IPS DF 4.7 (cell line): ENCODE data around the gene CNTNAP2.
"Not testable (repeated sequence)": the region's sequence is repeated elsewhere in the genome, so short reads cannot be mapped to it uniquely, and the experiment has no call there.

Source experiments
- DNase-seq: peaks from one replicate; pipeline ENCODE4 v3.0.0-alpha.2; 2013; ENCODE audit warnings: low spot score; ENCODE audit errors: extremely low read depth

The CNTNAP2 gene

DNA sequence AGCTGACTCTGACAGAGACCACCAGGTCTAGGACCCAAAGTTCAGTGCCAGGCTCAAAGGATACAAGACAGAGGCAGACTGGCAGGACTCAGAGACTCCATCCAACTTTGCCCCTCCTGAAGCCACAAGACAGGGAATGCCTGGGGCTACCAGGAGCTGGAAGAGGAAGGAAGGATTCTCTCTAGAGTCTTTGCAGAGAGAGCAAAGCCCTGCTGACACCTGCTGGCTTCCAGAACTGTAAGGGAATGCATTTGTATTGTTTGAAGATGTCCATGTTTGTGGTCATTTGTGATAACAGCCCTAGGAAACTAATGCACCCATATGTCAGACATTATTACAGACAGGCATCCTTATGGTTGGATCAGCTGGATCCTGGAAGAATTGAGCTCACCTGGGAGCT, 2341.7 kb downstream of the CNTNAP2 start:
- no peak for DNase-seq

DNA sequence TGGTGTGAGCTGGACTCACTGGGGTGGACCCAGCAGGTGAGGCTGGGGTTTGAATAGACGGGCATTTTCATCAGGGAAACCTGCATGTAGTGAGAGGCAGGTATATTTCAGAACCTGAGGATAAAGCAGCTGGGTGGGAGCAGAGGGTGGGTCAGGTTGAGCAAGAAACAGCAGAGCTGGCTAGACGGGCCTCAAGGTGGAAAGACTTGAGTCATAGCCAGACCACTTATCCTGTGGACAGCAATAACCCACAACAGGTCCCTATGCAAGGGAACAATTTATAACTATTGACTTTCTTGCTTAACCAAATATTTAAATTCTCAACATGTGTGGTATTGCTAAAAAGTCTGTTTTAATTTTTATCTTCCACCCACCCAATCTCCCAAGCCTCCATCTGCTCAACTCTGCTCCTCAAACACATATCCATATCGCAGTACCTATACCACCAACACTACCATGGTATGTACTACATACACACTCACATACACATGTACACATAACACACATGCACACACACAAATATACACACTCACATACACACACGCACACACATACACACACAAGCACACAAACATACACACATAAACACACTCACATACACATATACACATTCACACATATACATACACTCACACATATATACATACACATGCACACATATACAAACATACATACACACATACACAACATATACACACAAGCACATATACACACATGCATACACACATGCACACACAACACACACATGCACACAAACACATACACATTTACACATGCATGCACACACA, 2345.0 kb downstream of the CNTNAP2 start:
- no peak for DNase-seq

DNA sequence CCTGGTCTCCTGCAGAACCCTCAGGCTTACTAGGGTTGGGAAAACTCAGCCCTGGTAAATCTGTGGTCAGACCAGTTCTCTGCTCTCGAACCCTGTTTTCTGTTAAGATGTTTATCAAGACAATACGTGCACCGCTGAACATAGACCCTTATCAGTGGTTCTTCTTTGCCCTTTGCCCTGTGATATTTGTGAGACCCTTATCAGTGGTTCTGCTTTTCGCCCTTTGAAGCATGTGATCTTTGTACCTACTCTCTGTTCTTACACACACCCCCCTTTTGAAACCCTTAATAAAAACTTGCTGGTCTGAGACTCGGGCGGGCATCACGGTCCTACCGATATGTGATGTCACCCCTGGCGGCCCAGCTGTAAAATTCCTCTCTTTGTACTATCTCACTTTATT, 2346.2 kb downstream of the CNTNAP2 start:
- DNase-seq, result not testable (repeated sequence)

DNA sequence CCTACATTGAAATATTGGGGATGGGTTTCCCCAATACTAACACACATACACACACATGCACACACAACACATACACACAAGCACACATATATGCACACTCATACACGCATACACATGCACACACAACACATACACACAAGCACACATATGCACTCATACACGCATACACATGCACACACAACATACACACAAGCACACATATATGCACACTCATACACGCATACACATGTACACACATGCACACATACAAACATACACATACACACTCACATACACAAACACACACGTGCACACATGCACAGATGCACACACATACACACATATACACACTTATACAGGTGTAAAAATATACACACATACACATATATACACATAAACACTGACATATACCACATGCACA, 2346.6 kb downstream of the CNTNAP2 start:
- DNase-seq, result no peak

DNA sequence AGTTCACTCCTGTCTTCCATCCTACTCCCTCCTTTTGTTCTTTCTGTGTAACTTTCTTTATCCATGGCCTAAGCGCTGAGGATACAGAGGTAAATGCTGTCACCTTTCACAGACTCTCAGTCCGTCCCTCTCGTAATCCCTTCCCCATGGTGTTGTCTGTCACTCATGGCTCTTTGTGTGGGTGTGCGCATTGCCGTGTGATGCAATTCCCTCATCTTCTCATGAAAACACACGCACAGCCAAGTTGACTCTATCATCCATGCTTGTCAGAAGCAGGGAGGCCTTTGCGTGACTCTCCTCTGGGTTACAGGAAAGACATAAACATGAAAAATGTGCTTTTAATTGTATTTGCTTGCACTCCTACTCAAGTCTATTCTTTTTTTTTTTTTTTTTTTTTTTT, 2348.3 kb downstream of the CNTNAP2 start:
- no peak for DNase-seq

DNA sequence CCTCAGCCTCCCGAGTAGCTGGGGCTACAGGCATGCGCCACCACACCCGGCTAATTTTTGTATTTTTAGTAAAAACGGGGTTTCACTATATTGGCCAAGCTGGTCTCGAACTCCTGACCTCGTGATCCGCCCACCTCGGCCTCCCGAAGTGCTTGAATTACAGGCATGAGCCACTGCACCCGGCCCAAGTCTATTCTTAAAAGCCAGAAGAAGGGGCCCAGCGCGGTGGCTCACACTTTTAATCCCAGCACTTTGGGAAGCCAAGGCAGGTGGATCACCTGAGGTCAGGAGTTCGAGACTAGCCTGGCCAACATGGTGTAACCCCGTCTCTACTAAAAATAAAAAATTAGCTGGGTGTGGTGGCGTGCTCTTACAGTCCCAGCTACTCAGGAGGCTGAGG, 2348.8 kb downstream of the CNTNAP2 start:
- not testable (repeated sequence) for DNase-seq

DNA sequence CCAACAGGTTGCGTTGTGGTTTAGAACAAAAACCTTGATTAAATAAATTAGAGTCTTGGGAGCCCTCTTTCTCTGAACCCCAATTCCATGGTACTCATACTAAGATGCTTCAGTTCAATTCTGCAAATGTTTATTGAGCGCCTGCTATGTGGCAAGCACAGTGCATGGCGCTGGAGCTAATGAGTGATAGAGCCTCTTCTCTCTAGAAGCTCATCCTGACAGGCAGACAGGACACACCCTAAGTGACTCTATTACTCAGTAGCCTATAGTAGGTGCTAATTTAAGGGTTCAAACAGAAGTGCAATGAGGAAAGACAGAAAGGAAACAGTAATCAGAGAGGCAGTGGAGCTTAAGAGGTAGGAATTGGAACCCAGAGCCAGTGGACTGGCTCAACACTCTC, 2349.5 kb downstream of the CNTNAP2 start:
- no peak for DNase-seq

DNA sequence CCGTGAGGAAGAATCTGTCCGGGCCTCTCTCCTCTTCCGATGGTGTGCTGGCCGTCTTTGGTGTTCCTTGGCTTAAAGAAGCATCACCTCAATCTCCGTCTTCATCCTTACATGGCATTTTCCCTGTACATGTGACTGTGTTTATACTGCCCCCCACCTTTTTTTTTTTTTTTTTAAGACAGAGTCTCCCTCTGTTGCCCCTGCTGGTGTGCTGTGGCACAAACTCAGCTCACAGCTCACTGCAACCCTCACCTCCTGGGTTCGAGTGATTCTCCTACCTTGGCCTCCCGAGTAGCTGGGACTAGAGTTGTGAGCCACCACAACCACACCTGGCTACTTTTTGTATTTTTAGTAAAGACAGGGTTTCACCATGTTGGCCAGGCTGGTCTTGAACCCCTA, 2352.1 kb downstream of the CNTNAP2 start:
- DNase-seq, result no peak
